ENCODE results near the gene ANKRD40.

- TF ChIP-seq CTCF (conservative IDR thresholded peaks at IDR 0.05) (no peak), EZH2 (IDR thresholded peaks at IDR 0.05; ENCODE audit: low read depth) (no peak)
Observed at GRCh38 chr17:50699410-50699809, 8.3 kb downstream of the ANKRD40 start.

Data from PC-9 (cell line).